Left cardiac atrium (tissue), 4 donors: ENCODE measurements around the gene NRG2. TPM values are rescaled to one million over a fixed set of nuclear protein-coding genes. Genes with fewer than 3 reads are reported as not detected.

ENCODE experiments used
- ATAC-seq, 2 donors: fragments of 200-7000 bp; cut with Tn5 transposase; one replicate each; pipeline ENCODE4 v1.9.1; 2020; ENCODE audit warnings: mild to moderate bottlenecking in 2 of 2, moderate library complexity in 2 of 2
- DNase-seq: peaks from one replicate; pipeline ENCODE4 v3.0.0-alpha.2; 2020
- intact Hi-C, 2 donors: fragments of 100-400 bp; cut with DNase I; formaldehyde crosslinking; loops; one replicate each; pipeline versions ENCODE4 v1.14.1 to v1.15.1; 2022 to 2023
- total RNA-seq, 2 donors: library from RNA; stranded (reverse); fragmentation: NEBNext Ultra II Directional; extraction: Animal tissue kit (Norgen Biotek cat#: 25700); gene quantifications; one replicate each; pipeline ENCODE4 v1.2.1, GENCODE V29; 2021
- donor health status: DM: no; HTN: yes; CAD: no.
- donor health status: DM: no; HTN: yes; CAD: no; lungs with severe emphysema.
- donor health status: DM: yes; HTN: yes; CAD: no.
- donor health status: Dilated cardiomyopathy.

The NRG2 gene
- total RNA-seq, 2 donors from 2014 or later: 1.1 to 1.3 TPM

DNA sequence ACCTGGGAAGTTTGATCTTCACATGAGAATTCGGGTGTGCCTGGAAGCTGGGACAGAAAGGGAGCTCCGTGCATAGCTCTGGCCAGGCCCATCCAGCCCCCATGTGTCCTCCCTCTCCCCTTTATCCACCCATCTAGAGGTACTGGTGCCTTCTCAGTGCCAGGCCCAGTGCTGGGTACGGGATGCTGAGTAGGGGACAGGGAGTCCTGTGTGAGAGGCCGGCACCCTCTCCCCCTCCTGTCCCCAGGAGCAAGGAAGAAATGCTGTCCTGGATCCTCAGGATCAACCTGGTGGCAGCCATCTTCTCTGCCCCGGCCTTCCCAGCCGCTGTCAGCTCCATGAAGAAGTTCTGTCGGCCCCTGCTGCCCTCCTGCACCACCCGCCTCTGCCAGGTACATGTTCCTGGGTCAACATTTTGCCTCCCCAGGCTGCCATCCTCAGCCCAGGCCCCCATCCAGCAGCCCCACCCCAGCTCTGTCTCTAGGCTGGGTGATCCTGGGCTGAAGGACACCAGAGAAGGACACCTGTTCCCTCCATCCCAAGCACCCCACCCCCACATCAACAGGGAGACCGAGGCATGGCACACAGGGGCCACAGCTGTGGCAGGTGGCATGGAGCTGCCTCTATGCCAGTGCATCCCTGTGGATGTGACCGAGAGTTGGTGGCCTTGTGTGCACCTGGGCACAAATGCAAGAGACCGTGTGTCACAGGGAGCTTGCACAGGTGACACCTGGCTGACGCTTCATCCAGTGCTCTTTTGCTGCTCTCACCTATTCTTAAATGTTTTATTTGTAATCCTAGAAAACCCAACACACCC lies 204.5 kb downstream of the NRG2 start:
- intact Hi-C loops: no loop called here
- no peak for DNase-seq
- ATAC-seq: no peak

DNA sequence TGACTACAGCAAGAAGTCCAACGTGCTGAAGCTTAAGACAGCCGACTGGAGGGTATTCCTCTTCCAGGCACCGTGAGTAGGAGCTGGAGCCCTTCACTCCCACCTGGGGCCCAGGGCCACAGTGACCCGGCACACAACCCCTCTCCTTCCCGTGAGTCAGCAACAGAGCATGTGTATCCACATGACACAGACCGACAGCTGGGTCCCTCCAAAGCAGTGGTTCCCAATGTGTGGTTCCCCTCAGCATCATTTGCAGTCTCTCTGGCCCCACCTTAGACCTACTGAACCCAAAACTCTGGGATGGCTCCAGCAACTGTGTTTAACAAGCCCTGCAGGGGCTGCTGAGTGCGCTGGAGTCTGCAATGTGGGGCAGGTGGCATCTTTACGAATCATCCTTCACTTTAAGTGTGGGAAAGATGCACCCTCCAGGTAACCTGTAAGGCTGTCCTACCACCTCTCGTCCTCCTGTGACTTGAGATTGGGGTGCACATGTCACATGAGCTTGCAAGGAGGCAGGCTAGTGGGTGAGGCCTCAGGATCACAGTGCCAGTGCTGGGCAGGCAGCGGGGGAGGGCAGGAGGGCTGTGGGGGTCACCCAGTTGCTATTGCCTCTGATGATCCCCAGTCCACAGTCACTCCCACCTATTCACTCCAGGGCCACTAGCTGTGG lies 205.3 kb downstream of the NRG2 start:
- DNase-seq (peak; percentile 6), ATAC-seq (no peak)
- intact Hi-C loops: no loop called here

DNA sequence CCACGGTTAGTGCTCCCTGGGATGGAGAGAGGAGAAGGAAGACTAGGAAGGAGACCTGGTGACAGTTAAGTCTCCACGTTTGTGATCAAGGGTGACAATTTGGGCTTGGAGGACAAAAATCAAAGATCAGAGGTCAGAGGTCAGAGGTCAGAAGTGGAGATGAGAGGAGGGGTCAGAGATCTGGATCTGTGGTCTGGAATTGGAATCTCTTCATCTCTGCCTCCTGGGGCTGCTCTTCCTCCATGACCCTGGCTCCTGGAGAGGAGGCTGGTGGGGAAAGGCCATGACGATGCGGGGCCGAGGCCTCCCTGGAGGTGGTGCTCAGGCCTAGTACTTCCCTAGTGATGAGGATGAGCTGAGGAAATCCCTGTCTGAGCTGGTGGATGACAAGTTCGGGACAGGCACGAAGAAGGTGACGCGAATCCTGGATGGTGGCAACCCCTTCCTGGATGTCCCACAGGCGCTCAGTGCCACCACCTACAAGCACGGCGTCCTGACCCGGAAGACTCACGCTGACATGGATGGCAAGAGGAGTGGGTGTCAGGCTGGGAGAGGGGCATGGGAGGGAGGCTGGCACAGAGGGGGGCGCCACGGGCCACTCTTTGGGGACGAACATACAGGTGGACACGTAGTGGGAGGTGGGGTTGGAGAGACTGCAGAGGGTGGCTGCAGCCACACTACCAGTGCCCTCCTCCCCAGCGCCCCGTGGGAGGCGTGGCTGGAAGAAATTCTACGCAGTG lies 206.5 kb downstream of the NRG2 start:
- ATAC-seq (no peak), DNase-seq (no peak)
- intact Hi-C loops: no loop called here

DNA sequence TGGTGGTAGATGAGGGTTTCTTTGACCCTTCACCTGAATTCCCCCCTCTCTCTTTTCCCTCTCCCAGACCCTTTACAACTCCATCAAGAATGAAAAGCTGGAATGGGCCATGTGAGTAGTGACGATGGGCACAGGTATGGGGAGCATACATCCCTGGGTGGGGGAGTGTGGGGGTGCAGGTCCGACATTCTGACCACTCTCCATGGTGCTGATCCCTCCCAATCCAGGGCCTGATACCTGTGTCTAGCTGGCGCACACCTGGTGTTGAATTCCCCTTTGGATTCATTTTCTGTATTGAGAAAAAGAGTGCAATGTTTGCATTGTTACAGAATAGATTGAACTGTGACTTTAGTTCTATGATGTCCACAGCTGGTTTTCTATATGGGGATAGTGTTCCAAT lies 207.4 kb downstream of the NRG2 start:
- intact Hi-C loops: no loop called here
- DNase-seq: peak; percentile 2
- ATAC-seq: no peak

DNA sequence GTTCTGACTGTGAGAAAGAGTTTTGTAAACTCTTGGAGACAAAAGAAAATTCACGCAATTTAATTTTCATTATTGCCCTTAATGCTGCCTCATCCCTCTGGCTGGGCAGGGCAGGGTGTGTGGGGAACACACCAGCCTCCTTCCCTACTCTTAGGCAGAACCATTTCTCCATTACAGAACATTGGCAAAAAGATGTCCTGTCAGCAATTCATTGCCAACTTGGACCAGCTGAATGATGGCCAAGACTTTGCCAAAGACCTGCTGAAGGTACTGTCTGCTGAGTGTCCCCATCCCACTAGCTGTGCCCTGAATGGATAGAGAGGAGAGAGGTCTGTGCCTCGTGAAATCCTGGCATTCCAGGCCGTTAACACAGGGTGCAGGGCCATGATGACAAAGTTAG lies 209.6 kb downstream of the NRG2 start:
- intact Hi-C loops: no loop called here
- ATAC-seq (no peak), DNase-seq (no peak)

DNA sequence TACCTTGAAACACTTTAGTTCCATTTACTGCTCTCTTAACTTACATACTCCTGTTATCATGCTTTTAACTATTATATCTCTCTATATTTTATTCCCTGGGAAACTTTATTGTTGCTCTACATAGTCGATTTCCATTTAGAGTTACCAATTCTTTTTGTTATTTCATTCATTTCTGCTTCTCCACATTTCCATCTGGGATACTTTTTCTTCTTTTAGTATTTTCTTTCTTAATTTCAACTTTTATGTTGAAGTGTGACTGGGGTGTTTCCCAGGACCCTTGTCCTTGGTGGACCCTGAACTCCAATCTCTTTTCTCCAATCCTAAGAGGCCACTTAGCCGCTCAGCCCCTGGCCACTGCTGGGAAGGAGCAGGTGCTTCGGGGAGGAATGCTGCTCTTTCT lies 211.5 kb downstream of the NRG2 start:
- DNase-seq (peak; percentile 1), ATAC-seq (no peak)
- intact Hi-C loops: no loop called here

DNA sequence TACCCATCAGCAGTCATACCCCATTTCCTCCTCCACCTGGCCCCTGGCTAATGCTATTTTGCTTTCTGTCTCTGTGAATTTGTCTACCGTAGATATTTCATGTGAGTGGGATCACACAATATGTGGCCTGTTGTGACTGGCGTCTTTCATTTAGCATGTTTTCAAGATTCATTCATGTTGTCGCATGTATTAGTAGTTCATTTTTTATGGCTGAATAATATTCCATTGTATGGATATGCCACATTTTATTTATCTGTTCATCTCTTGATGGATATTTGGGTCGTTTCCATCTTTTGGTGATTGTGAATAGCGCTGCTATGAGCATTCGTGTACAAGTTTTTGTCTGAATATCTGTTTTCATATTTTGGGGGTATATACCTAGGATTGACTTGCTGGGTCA lies 213.6 kb downstream of the NRG2 start:
- DNase-seq (no peak), ATAC-seq (no peak)
- intact Hi-C loops: no loop called here

DNA sequence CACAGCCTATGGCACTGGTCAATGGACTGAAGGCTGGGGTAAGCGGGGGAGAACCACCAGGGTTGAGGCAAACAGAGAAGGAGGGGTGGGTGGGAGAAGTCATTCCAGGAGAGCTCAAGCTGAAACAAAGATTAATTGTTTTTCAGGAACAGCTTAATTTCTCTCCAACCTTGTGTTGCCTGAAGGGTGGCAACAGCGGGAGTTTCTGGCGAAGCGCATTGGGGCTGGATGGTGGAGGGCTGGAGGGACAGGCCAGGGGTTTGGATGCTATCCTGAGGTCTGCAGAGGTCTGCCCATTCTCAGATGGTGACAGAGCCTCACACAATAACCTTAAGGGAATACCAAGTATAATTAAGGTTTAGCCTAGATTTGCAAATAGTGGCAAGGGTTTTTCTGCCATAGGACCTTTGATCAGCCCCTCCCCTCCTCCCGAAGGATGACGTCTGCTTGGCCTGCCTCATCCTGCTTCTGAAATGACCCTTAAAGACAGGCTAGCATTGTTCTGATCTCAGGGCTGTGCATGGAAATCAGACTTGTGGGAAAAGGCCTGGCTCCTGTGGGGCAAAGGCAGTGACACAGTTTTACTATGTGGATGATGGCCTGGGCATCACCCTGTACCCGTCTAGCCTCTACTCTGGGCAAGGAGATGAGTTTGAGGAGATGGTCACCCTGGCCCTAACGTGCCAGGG lies 214.7 kb downstream of the NRG2 start:
- no peak for ATAC-seq
- intact Hi-C loops: no loop called here

DNA sequence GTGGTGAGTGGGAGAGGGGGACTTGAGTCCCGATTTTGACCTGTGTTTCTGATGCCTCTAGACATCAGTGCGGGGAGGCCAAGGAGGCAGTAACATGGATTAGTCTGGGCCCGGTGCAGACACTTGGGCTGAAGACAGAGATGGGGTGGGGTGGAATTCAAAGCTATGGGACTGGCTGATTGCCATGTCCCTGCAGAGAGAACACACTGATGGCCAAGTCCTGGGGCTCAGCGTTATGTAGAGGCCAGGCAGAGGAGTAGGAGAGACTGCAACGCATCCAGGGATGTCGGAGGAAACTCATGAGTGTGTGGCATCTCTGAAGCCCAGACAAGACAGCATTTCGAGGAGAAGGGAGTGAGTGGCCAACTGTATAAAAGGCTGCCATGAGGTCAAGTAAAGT lies 217.4 kb downstream of the NRG2 start:
- intact Hi-C loops: no loop called here
- DNase-seq (no peak), ATAC-seq (no peak)

More for the DNA sequence above, 214.7 kb downstream of the NRG2 start:
- peak; percentile 8 for DNase-seq

DNA sequence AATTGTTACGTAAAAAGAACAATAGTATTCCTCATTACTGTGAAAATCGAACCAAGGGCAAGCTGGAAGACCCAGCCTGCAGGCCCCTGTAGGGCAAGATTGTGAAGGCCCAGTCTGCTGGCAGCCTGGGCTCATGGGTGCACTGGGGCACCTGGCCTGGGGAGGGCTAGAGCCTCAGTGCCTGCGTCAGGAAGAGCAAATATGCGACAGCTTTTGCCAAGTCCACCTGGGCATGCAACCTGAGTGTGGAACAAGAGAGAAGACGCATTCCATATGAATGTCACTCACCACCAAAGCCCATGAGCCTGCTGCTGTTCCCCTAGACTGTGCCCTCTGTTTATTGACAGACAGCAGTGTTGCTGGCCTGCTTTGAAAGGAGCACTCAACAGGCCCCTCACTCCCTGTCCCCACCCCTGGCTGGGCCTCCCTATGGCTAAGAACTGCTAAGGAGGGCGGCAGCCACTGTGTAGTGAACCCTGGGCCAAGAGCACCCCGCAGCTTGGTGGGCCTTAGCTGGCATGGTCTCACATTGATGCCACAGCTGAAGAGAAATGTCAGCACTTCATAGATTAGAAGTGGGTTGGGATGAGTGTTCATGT lies 219.2 kb downstream of the NRG2 start:
- no peak for ATAC-seq
- DNase-seq: no peak
- intact Hi-C loops: no loop called here

DNA sequence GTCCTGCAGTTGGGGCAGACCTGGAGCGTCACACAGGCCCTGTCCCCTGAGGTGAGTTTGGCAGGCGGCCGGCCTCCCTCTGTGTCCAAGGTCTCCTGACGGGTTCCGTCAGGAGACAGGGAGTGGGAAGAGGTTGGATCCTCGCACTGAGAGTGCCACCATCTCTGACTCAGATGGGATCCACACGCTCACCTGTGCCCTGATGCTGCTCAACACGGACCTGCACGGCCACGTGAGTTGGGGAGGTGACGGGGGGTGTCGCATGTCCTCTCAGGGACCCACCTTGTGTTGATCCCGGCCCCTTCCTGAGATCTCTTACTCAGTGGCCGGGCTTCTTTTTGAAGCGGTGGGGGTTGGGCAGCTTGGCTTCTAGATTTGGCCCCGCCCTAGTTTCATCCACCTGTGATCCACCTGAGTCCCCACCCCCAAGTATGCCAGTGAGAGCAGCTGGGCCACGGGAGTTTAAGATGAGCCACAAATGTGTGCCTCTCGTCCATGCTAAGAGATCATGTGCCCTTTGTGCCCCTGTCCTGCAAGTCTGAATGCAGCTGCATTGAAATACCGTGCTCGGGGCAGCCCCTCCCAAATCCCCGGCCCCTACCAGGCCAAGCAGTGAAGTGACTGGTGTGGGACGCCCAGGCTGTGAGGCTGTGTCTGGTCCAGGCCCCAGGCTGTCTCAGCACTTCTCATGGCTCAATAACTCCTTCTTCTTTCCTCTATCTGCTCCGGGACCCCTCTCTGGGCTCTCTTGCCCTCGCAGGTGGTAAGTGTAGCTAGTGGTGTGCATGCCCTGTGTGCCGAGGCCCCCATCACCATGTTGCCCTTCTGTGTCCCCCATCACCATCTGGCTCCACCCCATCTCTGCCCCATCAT lies 220.3 kb downstream of the NRG2 start:
- no peak for ATAC-seq
- intact Hi-C loops: no loop called here
- DNase-seq: no peak

DNA sequence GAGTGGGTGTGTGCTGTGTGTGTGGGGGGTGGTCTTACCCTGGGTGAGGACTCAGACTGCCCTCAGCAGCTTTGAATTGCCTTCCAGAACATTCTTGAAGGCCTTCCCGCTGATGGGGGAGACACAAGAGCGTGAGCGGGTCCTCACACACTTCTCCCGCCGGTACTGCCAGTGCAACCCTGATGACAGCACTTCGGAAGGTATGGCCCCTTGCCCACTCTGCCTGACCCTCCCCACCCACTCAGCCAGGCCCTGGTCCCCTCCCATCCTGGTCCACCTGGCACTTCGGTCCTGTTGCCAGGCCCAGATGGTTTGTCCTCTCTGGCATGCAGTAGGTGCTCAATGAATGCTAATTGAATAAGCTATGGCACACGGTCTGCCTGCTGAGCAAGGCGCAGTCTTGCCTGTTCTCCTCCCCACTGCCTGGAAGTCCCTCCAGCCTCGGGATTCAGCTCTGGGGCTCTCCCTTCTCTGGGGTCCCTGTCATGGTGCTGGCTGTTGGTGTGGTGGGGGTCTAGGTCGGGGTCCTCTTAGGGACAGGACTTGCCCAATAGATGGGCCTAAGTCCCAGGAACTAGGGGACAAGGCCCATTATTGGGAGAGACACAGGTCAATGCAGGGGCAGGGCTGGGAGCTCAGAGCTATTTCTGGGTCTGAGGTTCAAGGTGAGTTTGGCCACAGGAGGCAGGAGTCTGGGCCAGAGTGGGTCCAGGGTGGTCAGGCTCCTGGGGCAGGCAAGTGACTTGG lies 221.1 kb downstream of the NRG2 start:
- DNase-seq (peak; percentile 7), ATAC-seq (no peak)
- intact Hi-C loops: no loop called here

DNA sequence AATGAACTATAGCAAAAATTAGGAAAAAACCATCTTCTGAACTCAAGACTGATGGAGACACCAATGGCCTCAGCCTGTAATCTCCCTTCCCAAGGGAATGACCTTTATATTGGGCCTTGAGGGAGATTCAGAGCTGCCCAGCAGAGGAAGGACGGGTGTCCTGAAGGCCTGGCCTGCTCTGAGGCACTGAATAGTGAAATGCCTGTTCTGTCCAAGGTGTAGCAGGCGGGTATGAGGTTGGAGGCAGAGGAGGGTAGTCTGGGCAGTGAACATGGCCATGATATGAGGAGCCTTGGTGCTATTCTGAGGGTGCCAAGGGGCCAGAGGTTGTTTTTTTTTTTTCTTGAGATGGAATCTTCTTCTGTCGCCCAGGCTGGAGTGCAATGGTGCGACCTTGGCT lies 222.5 kb downstream of the NRG2 start:
- intact Hi-C loops: no loop called here
- DNase-seq (peak; percentile 2), ATAC-seq (no peak)

DNA sequence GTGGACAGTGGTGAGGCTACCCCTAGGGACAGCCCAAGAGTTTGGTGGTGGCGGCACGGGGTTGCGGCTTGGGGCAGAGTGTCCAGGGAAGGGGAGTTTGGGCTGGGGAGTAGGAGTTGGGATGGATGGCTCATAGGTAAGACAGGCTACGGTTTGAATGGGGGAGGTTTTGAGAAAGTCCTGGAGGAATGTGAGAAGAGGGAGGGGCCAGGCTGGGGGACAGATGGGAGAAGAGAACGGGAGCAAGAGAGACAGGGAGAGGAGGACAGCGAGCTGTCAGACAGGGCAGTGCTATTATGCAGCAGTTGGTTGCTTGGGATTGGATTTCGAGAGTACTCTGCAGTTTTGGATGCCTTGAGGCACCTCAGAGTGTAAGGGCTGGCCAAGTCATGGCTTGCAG lies 223.0 kb downstream of the NRG2 start:
- intact Hi-C loops: no loop called here
- ATAC-seq (no peak), DNase-seq (no peak)

DNA sequence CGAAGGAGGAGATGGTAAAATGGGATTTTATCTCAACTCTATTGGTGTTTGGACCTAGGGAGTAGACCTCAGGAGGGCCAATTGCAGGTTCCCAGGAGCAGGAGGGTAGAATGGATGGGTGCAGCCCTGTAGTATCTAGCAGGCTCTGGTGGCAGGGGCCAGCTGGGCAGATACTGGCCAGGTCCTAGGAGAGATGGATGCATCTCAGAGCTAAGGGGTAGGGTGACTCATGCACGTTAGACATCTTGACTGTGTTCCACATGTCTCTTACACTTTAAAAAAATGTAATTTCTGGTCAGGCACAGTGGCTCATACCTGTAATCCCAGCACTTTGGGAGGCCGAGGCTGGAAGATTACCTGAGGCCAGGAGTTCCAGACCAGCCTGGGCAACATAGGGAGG lies 225.1 kb downstream of the NRG2 start:
- DNase-seq (peak; percentile 4), ATAC-seq (no peak)
- intact Hi-C loops: no loop called here

DNA sequence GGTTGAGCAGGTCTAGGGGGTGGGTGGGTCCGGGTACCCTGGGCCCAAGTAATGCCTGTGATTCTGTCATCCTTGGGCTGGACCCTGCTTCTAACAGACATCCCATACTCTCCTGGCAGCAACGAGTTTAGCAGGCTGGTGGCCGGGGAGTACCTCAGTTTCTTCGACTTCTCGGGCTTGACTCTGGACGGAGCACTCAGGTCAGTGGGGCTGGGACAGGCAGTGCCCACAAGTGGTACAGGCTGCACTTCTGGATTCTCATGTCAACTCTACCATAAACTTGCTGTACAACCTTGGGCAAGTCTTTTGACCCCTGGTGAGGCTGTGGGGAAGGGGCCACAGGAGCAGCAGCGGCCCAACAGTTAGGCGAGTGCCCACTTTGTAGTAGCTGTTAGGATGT lies 225.7 kb downstream of the NRG2 start:
- DNase-seq: peak; percentile 3
- intact Hi-C loops: no loop called here
- no peak for ATAC-seq

DNA sequence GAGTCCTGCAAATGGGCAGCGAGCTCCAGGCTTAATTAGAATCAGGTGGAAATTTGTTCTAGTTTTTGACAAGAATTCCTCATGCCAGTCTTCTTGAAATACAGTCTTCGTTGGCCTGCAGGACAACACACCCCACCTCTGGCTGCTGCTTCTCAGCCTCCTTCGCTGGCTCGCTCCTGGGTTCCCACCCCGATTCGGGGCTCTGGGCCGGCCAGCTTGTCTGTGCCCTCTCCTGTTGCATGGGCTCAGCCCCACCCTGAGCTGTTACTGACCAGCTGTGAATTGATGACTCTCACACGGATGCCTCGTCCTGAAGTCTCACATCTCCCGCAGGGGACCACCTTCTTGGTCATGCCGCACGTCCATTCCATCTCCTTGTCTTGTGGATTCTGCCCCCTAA lies 226.5 kb downstream of the NRG2 start:
- ATAC-seq: no peak
- intact Hi-C loops: no loop called here
- peak; percentile 13 for DNase-seq
